Measurements from ENCODE around the gene TFAP2A.

DNA sequence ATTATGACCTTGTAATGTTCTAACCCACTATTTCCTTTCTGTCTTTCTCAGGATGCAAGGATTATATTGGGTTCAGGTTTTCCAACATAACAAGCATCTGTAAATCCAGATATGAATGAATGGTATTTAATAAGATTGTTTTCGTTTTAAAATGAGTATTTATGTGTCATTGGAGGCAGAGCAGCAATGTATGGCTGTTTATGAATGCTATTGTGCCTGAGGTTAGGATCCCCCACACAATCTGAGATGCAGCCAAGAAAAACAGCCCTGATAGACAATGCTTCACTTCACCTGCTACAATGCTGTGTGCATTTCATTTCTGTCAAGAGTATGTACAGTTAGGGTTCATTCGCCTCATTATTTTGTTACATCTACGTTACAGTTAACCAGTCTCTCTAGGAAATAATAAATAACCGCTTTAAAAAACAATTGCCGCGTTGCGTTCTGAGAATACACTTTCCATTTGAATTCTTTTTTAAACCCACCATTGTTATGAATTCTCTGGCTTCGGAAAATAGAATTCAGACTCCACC, 19.6 kb downstream of the TFAP2A start:
- TF ChIP-seq, protein P1, sequence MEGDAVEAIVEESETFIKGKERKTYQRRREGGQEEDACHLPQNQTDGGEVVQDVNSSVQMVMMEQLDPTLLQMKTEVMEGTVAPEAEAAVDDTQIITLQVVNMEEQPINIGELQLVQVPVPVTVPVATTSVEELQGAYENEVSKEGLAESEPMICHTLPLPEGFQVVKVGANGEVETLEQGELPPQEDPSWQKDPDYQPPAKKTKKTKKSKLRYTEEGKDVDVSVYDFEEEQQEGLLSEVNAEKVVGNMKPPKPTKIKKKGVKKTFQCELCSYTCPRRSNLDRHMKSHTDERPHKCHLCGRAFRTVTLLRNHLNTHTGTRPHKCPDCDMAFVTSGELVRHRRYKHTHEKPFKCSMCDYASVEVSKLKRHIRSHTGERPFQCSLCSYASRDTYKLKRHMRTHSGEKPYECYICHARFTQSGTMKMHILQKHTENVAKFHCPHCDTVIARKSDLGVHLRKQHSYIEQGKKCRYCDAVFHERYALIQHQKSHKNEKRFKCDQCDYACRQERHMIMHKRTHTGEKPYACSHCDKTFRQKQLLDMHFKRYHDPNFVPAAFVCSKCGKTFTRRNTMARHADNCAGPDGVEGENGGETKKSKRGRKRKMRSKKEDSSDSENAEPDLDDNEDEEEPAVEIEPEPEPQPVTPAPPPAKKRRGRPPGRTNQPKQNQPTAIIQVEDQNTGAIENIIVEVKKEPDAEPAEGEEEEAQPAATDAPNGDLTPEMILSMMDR (IDR thresholded peaks at IDR 0.05) = no peak
- no peak for TF ChIP-seq POLR2A (IDR thresholded peaks at IDR 0.05)

Data from right lobe of liver (tissue), 4 donors.